GM21381 (cell line): Measurements from ENCODE around the gene SPATA31D4.

Source experiments
- ATAC-seq: cut with Tn5 transposase; IDR thresholded peaks from one replicate; pipeline ENCODE4 v1.9.1; 2021; ENCODE audit warnings: mild to moderate bottlenecking, moderate library complexity; ENCODE audit not compliant: unreplicated experiment

The SPATA31D4 gene

DNA sequence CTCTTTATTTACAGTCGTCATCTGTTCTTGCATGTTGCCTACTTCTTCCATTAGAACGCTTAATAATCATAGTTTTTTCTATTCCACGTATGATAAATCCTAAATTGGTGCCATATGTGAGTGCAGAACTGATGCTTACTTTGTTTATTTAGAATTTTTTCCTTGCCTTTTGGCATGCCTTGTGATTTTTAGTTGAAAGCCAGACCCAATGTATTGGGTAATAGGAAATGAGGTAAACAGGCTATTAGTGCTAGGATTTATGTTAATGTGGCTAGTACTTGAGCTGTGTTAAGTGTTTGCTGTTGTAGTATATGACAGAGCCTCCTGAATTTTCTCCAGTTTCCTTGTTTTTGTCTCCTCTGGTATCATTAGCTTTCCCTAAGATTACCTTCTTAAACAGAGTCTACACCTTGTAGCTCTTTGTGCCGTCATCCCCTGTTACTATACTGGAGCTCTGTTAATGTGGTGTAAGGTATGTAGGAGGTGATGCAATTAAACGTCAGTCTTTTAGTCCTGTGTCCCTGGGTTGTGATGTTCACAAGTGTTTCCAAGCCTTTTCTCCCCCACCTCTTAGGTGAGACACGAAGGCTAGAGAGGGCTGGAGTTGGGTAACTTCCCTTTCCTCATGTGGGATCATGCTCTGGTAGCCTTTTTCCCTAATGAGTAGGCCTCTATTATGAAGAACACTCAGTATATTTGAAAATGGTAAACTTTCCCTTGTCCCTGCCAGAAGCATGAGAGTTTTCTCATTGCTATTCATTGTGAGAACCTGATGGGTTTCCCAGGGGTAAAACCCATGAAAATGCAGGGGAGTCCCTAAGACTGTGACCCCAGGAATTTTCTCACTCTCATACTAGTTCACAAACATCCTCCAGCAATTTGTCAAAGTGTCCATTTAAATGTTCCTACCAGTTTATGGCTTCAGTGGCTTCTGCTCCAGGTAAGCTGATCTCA lies 36.3 kb downstream of the SPATA31D4 start:
- no peak for ATAC-seq

GRCh38 chr9:81968026-81968425 lies 39.8 kb downstream of the SPATA31D4 start:
- no peak for ATAC-seq

GRCh38 chr9:81969971-81970370 lies 41.7 kb downstream of the SPATA31D4 start:
- no peak for ATAC-seq

DNA sequence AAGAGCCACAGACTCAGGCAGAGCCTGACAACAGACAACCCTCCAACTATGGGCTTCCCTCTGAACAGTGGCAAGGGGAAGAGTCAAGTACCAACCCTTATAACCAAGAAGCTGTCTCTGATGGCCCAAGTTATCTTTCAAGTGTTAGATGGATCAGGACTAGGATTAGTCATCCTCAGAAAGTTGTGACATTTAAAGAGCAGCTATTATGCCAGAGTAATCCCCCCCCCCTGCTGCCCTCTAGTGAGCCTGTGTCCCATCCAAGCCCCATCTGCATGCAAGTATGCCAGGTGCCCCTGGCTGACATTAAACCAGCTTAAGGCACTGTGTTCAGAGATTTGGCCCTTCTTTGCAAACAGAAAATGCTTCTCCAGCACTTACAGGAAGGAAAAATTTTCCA lies 43.5 kb downstream of the SPATA31D4 start:
- ATAC-seq = no peak

DNA sequence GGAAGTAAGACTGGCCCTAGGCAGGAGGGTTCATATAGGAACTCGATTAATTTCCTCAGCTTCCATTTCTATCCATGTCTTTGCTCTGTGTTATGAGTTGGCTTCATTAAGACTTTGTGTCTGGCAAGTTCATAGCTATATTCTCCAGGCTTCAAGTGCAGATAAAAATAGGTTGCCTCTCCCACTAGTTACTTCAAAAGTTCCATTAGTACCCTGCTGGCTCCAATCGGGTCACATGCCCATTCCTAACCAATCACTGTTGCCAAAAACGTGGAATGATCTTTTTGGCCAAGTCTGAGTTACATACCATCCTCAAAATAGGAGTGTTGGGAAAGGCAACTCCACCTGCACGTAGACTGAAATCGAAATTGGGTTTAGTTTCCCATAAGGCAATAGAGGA lies 46.5 kb downstream of the SPATA31D4 start:
- ATAC-seq = no peak

DNA sequence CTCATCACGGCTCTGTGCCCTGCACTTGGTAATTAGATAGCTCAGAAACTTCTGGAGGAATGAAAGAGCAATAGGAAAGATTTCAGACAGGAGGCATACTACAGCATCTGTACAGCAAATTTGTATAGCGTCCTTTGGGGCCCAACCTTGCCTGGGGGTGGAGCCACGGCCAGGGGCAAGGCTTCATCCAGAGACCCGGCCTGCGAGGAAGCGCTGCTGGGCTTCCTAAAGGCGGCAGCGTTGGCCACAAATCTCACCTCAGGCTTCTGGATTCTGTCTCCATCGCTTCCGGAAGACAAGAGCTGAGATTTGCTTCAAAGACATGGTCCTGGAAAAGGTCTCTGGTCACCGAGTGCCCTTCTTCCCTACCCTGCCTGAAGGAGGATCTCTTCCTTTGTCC lies 48.1 kb downstream of the SPATA31D4 start:
- ATAC-seq = no peak

DNA sequence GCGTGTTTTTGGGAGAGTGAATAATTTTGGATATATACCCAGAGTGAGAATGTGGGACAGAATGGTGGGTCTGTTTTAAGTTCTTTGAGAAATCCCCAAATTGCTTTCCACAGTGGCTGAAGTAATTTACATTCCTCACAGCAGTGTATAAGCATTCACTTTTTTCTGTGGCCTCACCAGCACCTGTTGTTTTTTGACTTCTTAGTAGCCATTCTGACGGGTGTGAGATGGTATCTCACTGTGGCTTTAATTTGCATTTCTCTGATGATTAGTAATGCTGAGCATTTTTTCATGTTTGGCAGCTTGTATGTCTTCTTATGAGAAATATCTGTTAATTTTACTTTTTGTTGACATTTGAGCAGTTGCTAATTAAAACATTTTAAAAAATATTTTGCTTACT lies 51.0 kb downstream of the SPATA31D4 start:
- peak; percentile 64 for ATAC-seq

DNA sequence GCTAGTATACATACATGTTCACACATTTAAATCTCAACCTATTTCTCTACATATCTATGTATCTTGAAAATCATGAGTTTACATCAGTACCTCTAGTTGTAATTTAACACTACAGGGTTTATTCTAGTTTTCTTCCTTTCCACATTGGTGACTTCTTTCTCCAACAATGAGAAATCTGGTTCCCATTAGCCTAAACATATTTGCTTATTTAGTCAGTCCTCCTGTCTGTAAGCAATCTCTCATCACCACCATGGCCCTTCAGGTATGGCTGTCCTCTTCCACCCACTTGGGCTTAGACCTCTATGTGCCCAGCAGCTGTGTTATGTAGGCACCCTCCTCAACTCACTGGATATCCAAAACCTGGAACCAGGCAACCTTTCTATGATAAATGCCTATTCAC lies 52.3 kb downstream of the SPATA31D4 start:
- no peak for ATAC-seq

DNA sequence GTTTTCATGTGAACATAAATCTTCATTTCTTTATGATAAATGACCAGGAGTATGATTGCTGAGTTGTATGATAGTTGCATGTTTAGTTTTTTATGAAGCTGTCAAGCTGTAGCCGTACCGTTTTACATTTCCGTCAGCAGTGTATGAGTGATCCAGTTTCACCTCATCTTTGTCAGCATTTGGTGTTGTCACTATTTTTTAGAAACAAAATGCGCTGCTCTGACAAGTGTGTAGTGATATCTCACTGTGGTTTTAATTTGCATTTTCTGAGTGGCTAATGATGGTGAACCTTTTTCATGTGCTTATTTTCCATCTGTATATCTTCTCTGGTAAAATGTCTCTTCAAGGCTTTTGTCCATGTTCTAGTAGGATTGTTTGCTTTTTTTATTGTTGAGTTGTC lies 53.7 kb downstream of the SPATA31D4 start:
- ATAC-seq = no peak
